HEK293T (cell line): ENCODE data around the gene SLC25A26.

Experiments used
- ARNT ChIP-seq: fragments of 450-650 bp; IDR thresholded peaks from 2 replicates; pipeline ENCODE4 v1.6.1; 2017; ENCODE audit warnings: mild to moderate bottlenecking
- BHLHE40 ChIP-seq: fragments of 450-650 bp; IDR thresholded peaks from 2 replicates; pipeline ENCODE4 v1.6.1; 2016; ENCODE audit warnings: mild to moderate bottlenecking, moderate library complexity, borderline replicate concordance
- CTBP1 ChIP-seq: fragments of 450-650 bp; IDR thresholded peaks from 2 replicates; pipeline ENCODE4 v1.6.1; 2016; ENCODE audit warnings: borderline replicate concordance
- ELF4 ChIP-seq: fragments of 450-650 bp; IDR thresholded peaks from 2 replicates; pipeline ENCODE4 v1.6.1; 2017; ENCODE audit warnings: antibody characterized with exemption
- FOXA1 ChIP-seq: fragments of 450-650 bp; IDR thresholded peaks from 2 replicates; pipeline ENCODE4 v1.6.1; 2016; ENCODE audit warnings: mild to moderate bottlenecking
- FOXK2 ChIP-seq: fragments of 450-650 bp; IDR thresholded peaks from 2 replicates; pipeline ENCODE4 v1.6.1; 2016; ENCODE audit warnings: mild to moderate bottlenecking
- FOXM1 ChIP-seq: fragments of 450-650 bp; IDR thresholded peaks from 2 replicates; pipeline ENCODE4 v1.6.1; 2017; ENCODE audit warnings: mild to moderate bottlenecking, borderline replicate concordance
- NFRKB ChIP-seq: fragments of 450-650 bp; IDR thresholded peaks from 2 replicates; pipeline ENCODE4 v1.6.1; 2016; ENCODE audit warnings: mild to moderate bottlenecking, moderate library complexity
- SP1 ChIP-seq: fragments of 450-650 bp; IDR thresholded peaks from 2 replicates; pipeline ENCODE4 v1.6.1; 2017
- SUZ12 ChIP-seq: fragments of 450-650 bp; IDR thresholded peaks from 2 replicates; pipeline ENCODE4 v1.6.1; 2016; ENCODE audit warnings: mild to moderate bottlenecking
- TF ChIP-seq, protein P1 (sequence below): fragments of 450-650 bp; IDR thresholded peaks from 2 replicates; pipeline ENCODE4 v1.6.1; 2016

DNA sequence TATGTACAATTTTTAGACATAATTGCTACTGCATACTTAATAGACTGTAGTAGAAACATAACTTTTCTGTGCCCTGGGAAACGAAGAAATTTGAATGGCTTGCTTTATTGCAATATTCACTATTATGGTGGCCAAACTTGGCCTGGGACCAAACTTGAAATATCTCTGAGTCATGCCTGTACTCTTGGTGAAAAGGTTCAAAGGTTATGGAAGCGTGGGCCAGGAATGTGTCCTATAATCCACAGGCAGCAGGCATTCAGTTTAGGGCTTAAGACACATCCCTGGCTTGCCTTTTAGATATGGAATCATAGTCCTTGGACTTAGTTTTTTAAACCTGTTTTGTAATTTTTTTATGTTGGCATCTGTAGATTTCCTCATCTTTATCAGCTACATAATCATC is 155.8 kb downstream of the SLC25A26 start:
- TF ChIP-seq SP1 (no peak), ARNT (no peak), FOXM1 (no peak), FOXK2 (no peak), FOXA1 (no peak), BHLHE40 (no peak), NFRKB (no peak), ELF4 (no peak), CTBP1 (no peak), SUZ12 (no peak)
- TF ChIP-seq, protein P1, sequence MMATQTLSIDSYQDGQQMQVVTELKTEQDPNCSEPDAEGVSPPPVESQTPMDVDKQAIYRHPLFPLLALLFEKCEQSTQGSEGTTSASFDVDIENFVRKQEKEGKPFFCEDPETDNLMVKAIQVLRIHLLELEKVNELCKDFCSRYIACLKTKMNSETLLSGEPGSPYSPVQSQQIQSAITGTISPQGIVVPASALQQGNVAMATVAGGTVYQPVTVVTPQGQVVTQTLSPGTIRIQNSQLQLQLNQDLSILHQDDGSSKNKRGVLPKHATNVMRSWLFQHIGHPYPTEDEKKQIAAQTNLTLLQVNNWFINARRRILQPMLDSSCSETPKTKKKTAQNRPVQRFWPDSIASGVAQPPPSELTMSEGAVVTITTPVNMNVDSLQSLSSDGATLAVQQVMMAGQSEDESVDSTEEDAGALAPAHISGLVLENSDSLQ, result no peak
